SK-N-SH treated with all-trans-retinoic acid at 6 μM for 48 hours (cell line): ENCODE results near the gene CLIP1.
"Not testable (repeated sequence)": the region's sequence is repeated elsewhere in the genome, so short reads cannot be mapped to it uniquely, and the experiment has no call there.

Source experiments
- GLIS3 ChIP-seq: fragments of 250-450 bp; sonication (Bioruptor Pico); IDR thresholded peaks from 2 replicates; pipeline ENCODE4 v1.5.0; 2020; ENCODE audit warnings: mild to moderate bottlenecking, moderate library complexity
- TCF4 ChIP-seq: fragments of 250-450 bp; sonication (Bioruptor Pico); IDR thresholded peaks from 2 replicates; pipeline ENCODE4 v1.8.0; 2021; ENCODE audit warnings: mild to moderate bottlenecking, moderate library complexity, borderline replicate concordance
- ZFP3 ChIP-seq: fragments of 250-450 bp; sonication (Bioruptor Pico); IDR thresholded peaks from 2 replicates; pipeline ENCODE4 v1.5.0; 2020; ENCODE audit warnings: mild to moderate bottlenecking, moderate library complexity
- ZFP30 ChIP-seq: fragments of 450-650 bp; formaldehyde crosslinking; IDR thresholded peaks from 2 replicates; pipeline ENCODE4 v1.5.0; 2022; ENCODE audit warnings: mild to moderate bottlenecking, moderate library complexity
- ZNF565 ChIP-seq: fragments of 450-650 bp; formaldehyde crosslinking; conservative IDR thresholded peaks from 2 replicates; pipeline ENCODE4 v1.5.0; 2020; ENCODE audit warnings: low read depth, mild to moderate bottlenecking, moderate library complexity
- TF ChIP-seq, protein P1 (sequence below): fragments of 250-450 bp; sonication (Bioruptor Pico); IDR thresholded peaks from 2 replicates; pipeline ENCODE4 v1.8.0; 2020; ENCODE audit warnings: mild to moderate bottlenecking, moderate library complexity, borderline replicate concordance
- TF ChIP-seq, protein P2 (sequence below): fragments of 250-450 bp; sonication (Bioruptor Pico); IDR thresholded peaks from 2 replicates; pipeline ENCODE4 v1.5.1; 2021; ENCODE audit warnings: mild to moderate bottlenecking, moderate library complexity
- TF ChIP-seq, protein P3 (sequence below): fragments of 250-450 bp; sonication (Bioruptor Pico); IDR thresholded peaks from 2 replicates; pipeline ENCODE4 v1.5.0; 2020; ENCODE audit warnings: mild to moderate bottlenecking, moderate library complexity

DNA sequence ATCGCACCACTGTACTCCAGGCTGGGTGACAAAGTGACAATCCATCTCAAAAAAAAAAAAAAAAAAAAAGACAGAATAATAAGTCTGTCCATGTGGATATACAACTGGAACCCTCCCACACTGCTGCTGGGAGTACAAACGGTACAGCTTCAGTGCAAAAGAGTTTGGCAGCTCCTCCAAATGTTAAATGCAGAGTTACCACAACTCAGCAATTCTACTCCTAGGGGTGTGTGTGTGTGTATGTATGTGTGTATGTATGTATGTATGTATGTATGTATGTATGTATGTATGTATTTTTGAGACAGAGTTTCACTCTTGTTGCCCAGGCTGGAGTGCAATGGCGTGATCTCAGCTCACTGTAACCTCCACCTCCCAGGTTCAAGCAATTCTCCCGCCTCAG lies 163.5 kb downstream of the CLIP1 start:
- TF ChIP-seq, protein P1, sequence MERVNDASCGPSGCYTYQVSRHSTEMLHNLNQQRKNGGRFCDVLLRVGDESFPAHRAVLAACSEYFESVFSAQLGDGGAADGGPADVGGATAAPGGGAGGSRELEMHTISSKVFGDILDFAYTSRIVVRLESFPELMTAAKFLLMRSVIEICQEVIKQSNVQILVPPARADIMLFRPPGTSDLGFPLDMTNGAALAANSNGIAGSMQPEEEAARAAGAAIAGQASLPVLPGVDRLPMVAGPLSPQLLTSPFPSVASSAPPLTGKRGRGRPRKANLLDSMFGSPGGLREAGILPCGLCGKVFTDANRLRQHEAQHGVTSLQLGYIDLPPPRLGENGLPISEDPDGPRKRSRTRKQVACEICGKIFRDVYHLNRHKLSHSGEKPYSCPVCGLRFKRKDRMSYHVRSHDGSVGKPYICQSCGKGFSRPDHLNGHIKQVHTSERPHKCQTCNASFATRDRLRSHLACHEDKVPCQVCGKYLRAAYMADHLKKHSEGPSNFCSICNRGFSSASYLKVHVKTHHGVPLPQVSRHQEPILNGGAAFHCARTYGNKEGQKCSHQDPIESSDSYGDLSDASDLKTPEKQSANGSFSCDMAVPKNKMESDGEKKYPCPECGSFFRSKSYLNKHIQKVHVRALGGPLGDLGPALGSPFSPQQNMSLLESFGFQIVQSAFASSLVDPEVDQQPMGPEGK (CRISPR knock-in tag): not testable (repeated sequence)
- TF ChIP-seq, protein P2, sequence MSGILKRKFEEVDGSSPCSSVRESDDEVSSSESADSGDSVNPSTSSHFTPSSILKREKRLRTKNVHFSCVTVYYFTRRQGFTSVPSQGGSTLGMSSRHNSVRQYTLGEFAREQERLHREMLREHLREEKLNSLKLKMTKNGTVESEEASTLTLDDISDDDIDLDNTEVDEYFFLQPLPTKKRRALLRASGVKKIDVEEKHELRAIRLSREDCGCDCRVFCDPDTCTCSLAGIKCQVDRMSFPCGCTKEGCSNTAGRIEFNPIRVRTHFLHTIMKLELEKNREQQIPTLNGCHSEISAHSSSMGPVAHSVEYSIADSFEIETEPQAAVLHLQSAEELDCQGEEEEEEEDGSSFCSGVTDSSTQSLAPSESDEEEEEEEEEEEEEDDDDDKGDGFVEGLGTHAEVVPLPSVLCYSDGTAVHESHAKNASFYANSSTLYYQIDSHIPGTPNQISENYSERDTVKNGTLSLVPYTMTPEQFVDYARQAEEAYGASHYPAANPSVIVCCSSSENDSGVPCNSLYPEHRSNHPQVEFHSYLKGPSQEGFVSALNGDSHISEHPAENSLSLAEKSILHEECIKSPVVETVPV: not testable (repeated sequence)
- TF ChIP-seq ZFP3 (CRISPR knock-in tag); TCF4 (CRISPR knock-in tag); GLIS3 (CRISPR knock-in tag); ZNF565; ZFP30: not testable (repeated sequence)
- TF ChIP-seq, protein P3, sequence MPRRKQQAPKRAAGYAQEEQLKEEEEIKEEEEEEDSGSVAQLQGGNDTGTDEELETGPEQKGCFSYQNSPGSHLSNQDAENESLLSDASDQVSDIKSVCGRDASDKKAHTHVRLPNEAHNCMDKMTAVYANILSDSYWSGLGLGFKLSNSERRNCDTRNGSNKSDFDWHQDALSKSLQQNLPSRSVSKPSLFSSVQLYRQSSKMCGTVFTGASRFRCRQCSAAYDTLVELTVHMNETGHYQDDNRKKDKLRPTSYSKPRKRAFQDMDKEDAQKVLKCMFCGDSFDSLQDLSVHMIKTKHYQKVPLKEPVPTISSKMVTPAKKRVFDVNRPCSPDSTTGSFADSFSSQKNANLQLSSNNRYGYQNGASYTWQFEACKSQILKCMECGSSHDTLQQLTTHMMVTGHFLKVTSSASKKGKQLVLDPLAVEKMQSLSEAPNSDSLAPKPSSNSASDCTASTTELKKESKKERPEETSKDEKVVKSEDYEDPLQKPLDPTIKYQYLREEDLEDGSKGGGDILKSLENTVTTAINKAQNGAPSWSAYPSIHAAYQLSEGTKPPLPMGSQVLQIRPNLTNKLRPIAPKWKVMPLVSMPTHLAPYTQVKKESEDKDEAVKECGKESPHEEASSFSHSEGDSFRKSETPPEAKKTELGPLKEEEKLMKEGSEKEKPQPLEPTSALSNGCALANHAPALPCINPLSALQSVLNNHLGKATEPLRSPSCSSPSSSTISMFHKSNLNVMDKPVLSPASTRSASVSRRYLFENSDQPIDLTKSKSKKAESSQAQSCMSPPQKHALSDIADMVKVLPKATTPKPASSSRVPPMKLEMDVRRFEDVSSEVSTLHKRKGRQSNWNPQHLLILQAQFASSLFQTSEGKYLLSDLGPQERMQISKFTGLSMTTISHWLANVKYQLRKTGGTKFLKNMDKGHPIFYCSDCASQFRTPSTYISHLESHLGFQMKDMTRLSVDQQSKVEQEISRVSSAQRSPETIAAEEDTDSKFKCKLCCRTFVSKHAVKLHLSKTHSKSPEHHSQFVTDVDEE (CRISPR knock-in tag): not testable (repeated sequence)
